Lung (tissue), 12 donors: ENCODE data around the gene BMP8A. TPM values are rescaled to one million over a fixed set of nuclear protein-coding genes. Genes with fewer than 3 reads are reported as not detected.

Experiments used
- ATAC-seq: fragments of 200-7000 bp; cut with Tn5 transposase; one replicate; pipeline ENCODE4 v1.9.1; 2020; ENCODE audit warnings: moderate number of reproducible peaks; ENCODE audit not compliant: insufficient read depth, low FRiP score
- DNase-seq, 3 donors: peaks; one replicate each; pipeline ENCODE4 v3.0.0-alpha.2; 2013 to 2017
- H3K27ac ChIP-seq, 2 donors: one replicate each; pipeline ENCODE4 v1.5.1; 2013; ENCODE audit warnings: mild to moderate bottlenecking in 2 of 2, moderate library complexity in 2 of 2, control low read depth in 1 of 2, inconsistent platforms in 1 of 2, low read depth in 1 of 2, low read length in 1 of 2
- H3K27me3 ChIP-seq, 3 donors: one replicate each; pipeline ENCODE4 v1.5.1; 2013; ENCODE audit warnings: low read length in 2 of 3; ENCODE audit not compliant: control insufficient read depth in 3 of 3, insufficient read depth in 3 of 3
- H3K36me3 ChIP-seq, 4 donors: one replicate each; pipeline ENCODE4 v1.5.1; 2013; ENCODE audit warnings: low read length in 4 of 4, mild to moderate bottlenecking in 1 of 4, moderate library complexity in 1 of 4; ENCODE audit not compliant: control insufficient read depth in 4 of 4, insufficient read depth in 4 of 4
- H3K4me1 ChIP-seq, 5 donors: one replicate each; pipeline ENCODE4 v1.5.1; 2013; ENCODE audit warnings: low read length in 5 of 5, mild to moderate bottlenecking in 2 of 5, moderate library complexity in 1 of 5; ENCODE audit not compliant: control insufficient read depth in 5 of 5, insufficient read depth in 5 of 5
- H3K4me3 ChIP-seq: one replicate; pipeline ENCODE4 v1.5.1; 2013; ENCODE audit warnings: mild to moderate bottlenecking, control low read depth, moderate library complexity
- H3K9ac ChIP-seq, 2 donors: one replicate each; pipeline ENCODE4 v1.5.1; 2013; ENCODE audit warnings: low read length in 2 of 2, control low read depth in 1 of 2; ENCODE audit not compliant: insufficient read depth in 1 of 2
- H3K9me3 ChIP-seq, 4 donors: one replicate each; pipeline ENCODE4 v1.5.1; 2013; ENCODE audit warnings: low read length in 3 of 4, mild to moderate bottlenecking in 1 of 4, moderate library complexity in 1 of 4; ENCODE audit not compliant: control insufficient read depth in 4 of 4, insufficient read depth in 3 of 4
- WGBS, 2 donors: extraction: QIAGEN DNeasy Blood & Tissue Kit; methylation state at CpG; one replicate each; pipeline ENCODE4 v1.1.7; 2013; 5-methylcytosine and 5-hydroxymethylcytosine counted together
- polyA plus RNA-seq, 2 donors: library from polyadenylated mRNA; stranded (reverse); fragments of 200-250 nt; gene quantifications; one replicate each; pipeline ENCODE4 v1.2.1, GENCODE V29; 2013
- total RNA-seq, 2 donors: library from RNA; depleted of rRNA in 1 of 2; stranded (reverse); fragments of >200 nt in 1 of 2; gene quantifications; one replicate each; pipeline ENCODE4 v1.2.1, GENCODE V29; 2014 to 2021
- TF ChIP-seq, protein P1 (sequence below): IDR thresholded peaks from 2 replicates; pipeline ENCODE4 v1.5.1; 2012; ENCODE audit warnings: mild to moderate bottlenecking; ENCODE audit errors: control extremely low read depth, extremely low read depth
- donor health status: control.
- donor health status: control.
- donor health status: Bipolar disorder and iron deficiency.
- donor health status: healthy.
- donor health status: DM: yes; HTN: yes; CAD: no.

Gene BMP8A
- total and polyA plus RNA-seq, 4 donors, result 0.30 to 0.68 (median 0.55) TPM; not detected in 1

GRCh38 chr1:39569034-39569433 lies 77.6 kb downstream of the BMP8A start:
- H3K36me3 ChIP-seq, result peaks cover 49 to 77% (median 64%) of the 10 kb centered on the region in 4 donors
- no peak for ATAC-seq
- TF ChIP-seq, protein P1, sequence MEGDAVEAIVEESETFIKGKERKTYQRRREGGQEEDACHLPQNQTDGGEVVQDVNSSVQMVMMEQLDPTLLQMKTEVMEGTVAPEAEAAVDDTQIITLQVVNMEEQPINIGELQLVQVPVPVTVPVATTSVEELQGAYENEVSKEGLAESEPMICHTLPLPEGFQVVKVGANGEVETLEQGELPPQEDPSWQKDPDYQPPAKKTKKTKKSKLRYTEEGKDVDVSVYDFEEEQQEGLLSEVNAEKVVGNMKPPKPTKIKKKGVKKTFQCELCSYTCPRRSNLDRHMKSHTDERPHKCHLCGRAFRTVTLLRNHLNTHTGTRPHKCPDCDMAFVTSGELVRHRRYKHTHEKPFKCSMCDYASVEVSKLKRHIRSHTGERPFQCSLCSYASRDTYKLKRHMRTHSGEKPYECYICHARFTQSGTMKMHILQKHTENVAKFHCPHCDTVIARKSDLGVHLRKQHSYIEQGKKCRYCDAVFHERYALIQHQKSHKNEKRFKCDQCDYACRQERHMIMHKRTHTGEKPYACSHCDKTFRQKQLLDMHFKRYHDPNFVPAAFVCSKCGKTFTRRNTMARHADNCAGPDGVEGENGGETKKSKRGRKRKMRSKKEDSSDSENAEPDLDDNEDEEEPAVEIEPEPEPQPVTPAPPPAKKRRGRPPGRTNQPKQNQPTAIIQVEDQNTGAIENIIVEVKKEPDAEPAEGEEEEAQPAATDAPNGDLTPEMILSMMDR, result no peak

DNA sequence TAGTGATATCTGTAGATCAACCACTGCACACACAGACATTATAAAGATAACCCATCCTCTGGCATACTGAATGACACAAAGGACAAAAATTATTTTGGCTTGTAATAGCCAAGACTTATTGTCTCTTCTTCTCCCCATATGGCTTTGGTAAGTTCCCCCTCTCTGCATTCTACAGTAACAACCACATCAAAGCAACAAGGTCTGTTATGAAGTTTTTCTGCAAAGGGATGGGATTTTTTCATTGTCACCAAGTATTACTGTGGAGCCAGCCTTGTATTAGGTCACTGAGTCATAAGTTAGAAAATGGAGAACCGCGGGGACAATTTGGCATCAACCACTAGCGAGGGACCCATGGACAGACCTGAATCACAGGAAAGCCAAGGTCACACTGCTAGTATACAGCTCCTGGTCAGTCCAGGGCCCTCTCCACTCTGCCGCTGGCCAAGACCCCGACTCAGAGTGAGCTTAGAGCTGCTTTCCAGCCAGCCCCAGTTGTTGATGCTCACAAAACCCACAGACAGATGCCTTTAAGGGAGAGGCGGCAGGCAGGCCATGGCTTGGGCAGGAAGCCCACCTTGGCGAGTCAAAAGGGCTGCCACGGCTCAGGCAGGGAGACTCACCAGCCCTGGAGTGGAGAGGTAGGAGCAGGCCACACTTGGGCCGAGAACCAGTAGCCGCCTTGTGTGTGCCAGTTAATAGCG lies 79.2 kb downstream of the BMP8A start:
- DNase-seq (no peak), ATAC-seq (no peak)
- TF ChIP-seq, protein P1, result no peak
- Histone ChIP-seq H3K4me3 (no peak overlapping the region), H3K27ac (no peak overlapping the region), H3K4me1 (peaks cover 0 to 23% (median 16%) of the 10 kb centered on the region in 5 donors), H3K36me3 (peaks cover 37 to 72% (median 55%) of the 10 kb centered on the region in 4 donors), H3K9ac (no peak overlapping the region), H3K9me3 (no peaks in the 10 kb centered on the region), H3K27me3 (no peaks in the 10 kb centered on the region)
- WGBS, 2 donors, result 95% methylated on average over 11 of the region's 11 CpGs

More at GRCh38 chr1:39569034-39569433, 77.6 kb downstream of the BMP8A start:
- peaks cover 0 to 10% (median 5%) of the 10 kb centered on the region in 5 donors for H3K4me1 ChIP-seq
- no peaks in the 10 kb centered on the region for H3K9me3 ChIP-seq
- no peaks in the 10 kb centered on the region for H3K27me3 ChIP-seq
- H3K27ac ChIP-seq, result no peak overlapping the region
- 85 to 96% methylated on average over 4 of the region's 4 CpGs for whole genome bisulfite sequencing, 2 donors
- H3K9ac ChIP-seq, result no peak overlapping the region
- no peak overlapping the region for H3K4me3 ChIP-seq
- DNase-seq, result no peak

DNA sequence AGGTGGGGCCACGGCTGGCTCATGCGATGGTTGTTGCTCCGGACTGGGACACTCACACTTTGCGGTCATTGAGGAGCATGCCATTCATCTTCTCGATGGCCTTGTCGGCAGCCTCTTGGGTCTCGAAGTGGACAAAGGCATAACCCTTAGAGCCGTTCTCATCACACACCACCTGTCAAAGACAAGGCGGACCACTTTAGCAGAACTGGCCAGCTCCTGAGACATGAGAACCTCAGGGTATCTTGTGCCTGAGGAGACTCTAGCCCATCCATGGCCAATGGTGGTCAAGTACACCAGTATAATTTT lies 79.7 kb downstream of the BMP8A start:
- Histone ChIP-seq H3K4me3 (no peak overlapping the region), H3K27ac (no peak overlapping the region), H3K27me3 (no peaks in the 10 kb centered on the region), H3K9ac (no peak overlapping the region), H3K36me3 (peaks cover 37 to 67% (median 51%) of the 10 kb centered on the region in 4 donors), H3K4me1 (peaks cover 0 to 23% (median 16%) of the 10 kb centered on the region in 5 donors), H3K9me3 (no peaks in the 10 kb centered on the region)
- TF ChIP-seq, protein P1, result no peak
- no peak for ATAC-seq
- DNase-seq, result no peak
- WGBS, 2 donors, result 95 to 99% methylated on average over 9 of the region's 9 CpGs
